Stimulated activated naive CD8-positive, alpha-beta T cell treated with anti-CD3 and anti-CD28 coated beads, Interleukin-15, amount 100 ng/mL, for 72 hours (primary cell): Measurements from ENCODE around the gene IL36B.
"Not testable (repeated sequence)": the region's sequence is repeated elsewhere in the genome, so short reads cannot be mapped to it uniquely, and the experiment has no call there.

Experiments
- ATAC-seq: fragments of 150-1000 bp; cut with Tn5 transposase; 2 replicates; pipeline ENCODE4 v1.10.0; 2021; ENCODE audit warnings: mild to moderate bottlenecking, moderate library complexity
- DNase-seq, 2 donors: peaks; one replicate each; pipeline ENCODE4 v3.0.0; 2021 to 2022
- H3K27ac Mint-ChIP-seq, 2 donors: one replicate each; pipeline ENCODE4 v1.8.0; 2022; ENCODE audit warnings: mild to moderate bottlenecking in 2 of 2, mixed read lengths in 2 of 2, moderate library complexity in 2 of 2
- H3K27me3 Mint-ChIP-seq: one replicate; pipeline ENCODE4 v1.8.0; 2022; ENCODE audit warnings: mixed read lengths
- H3K4me1 Mint-ChIP-seq: one replicate; pipeline ENCODE4 v1.8.0; 2022; ENCODE audit warnings: mild to moderate bottlenecking, mixed read lengths
- H3K4me3 Mint-ChIP-seq, 2 donors: one replicate each; pipeline ENCODE4 v1.8.0; 2022; ENCODE audit warnings: mild to moderate bottlenecking in 2 of 2, mixed read lengths in 2 of 2, moderate library complexity in 1 of 2
- H3K9me3 Mint-ChIP-seq, 2 donors: one replicate each; pipeline ENCODE4 v1.8.0; 2022; ENCODE audit warnings: mixed read lengths in 2 of 2

Gene IL36B

DNA sequence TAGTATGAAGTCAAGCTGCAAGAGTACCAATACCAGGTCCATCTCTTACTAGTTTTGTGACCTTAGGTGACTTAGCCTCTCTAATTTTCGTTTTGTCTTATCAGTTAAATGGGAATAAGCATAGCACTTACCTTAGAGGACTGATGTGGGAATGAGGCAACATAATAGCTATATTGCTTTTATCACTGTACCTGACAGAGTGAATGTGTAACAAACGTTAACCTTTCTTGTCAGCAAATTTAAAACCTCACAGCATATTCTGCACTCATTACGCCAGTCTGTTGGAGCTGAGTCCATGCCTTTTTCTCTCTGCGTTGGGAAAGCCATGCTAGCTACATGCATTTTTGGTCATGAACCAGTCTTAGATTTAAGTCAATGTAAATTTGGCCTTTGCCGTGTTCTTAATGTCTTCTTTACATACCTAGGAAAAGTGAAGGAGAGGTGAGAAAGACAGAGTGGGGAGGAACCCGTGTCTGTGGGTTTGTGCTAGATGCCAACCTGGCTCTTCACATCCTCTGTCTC, at the start of gene IL36B:
IL36B (minus strand) TSS at position 472 of the 522 bp plus-strand sequence.
- DNase-seq: no peak
- Mint-ChIP-seq H3K27me3 (no peaks in the 10 kb centered on the region), H3K9me3 (peaks cover 20 to 36% of the 10 kb centered on the region in 2 donors), H3K4me3 (no peak within 1 kb of the TSS), H3K4me1 (no peaks in the 10 kb centered on the region), H3K27ac (no peak within 1 kb of the TSS)
- no peak for ATAC-seq

DNA sequence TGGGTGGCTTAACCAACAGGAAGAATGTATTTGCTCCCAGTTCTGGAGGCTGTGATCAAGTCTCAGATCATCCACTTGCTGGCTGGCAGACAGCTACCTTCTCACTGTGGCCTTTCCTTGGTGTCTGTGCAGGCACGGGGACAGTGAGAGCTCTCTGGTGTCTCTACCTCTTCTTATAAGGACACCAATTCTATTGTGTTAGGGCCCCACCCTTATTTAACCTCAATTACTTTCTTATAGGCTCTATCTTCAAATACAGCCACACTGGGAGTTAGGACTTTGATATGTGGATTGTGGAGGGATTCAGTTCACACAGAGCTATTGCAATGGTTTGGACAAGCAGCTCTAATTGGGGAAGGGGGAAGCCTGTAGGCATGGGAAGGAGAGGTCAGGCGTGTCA, 49.5 kb upstream of the IL36B start:
- H3K9me3 Mint-ChIP-seq: peaks cover 20 to 43% of the 10 kb centered on the region in 2 donors
- no peak overlapping the region for H3K27ac Mint-ChIP-seq
- H3K4me1 Mint-ChIP-seq: peaks cover 47% of the 10 kb centered on the region
- no peak for DNase-seq
- H3K4me3 Mint-ChIP-seq: no peak overlapping the region
- no peaks in the 10 kb centered on the region for H3K27me3 Mint-ChIP-seq
- ATAC-seq: no peak

DNA sequence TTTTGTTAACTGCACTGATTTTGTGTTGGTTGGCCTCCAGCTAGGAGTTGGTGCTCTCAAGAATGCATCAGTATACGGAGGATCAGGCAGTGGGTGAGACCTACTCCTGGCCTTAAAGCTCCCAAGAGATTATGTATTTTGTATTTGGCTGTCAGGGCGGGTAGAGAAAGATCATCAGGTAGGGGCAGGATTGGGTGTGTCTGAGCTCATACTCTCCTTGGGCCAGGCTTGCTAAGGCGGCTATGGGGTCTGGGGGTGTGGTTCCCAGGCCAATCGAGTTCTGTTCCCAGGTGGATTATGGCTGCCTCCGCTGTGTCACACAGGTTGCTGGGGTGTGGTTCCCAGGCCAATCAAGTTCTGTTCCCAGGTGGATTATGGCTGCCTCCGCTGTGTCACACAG, 45.9 kb upstream of the IL36B start:
- peak overlapping the region; percentile 70 to 95 for H3K27ac Mint-ChIP-seq
- peaks cover 26 to 43% of the 10 kb centered on the region in 2 donors for H3K9me3 Mint-ChIP-seq
- ATAC-seq (no peak), DNase-seq (no peak)
- H3K27me3 Mint-ChIP-seq: no peaks in the 10 kb centered on the region
- H3K4me3 Mint-ChIP-seq: peak overlapping the region in 1 of 2 donors; percentile 58
- peaks cover 33% of the 10 kb centered on the region for H3K4me1 Mint-ChIP-seq

DNA sequence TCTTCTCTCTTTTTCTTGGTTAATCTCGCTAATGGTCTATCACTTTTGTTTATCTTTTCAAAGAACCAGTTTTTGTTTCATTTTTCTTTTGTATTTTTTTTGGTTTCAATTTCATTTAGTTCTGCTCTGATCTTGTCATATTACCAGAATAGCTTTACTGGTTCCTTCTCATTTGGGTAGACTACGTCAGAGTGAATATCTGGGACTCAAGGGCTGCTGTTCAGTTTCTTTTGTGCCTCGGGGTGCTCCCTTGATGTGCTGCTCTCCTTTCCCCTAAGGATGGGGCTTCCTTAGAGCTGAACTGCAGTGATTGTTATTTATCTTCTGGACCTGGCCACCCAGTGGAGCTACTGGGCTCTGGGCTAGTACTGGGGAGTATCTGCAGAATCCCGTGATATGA, 45.4 kb upstream of the IL36B start:
- H3K4me1 Mint-ChIP-seq: peaks cover 29% of the 10 kb centered on the region
- peak; percentile 66 for ATAC-seq
- peak overlapping the region; percentile 57 to 58 for H3K4me3 Mint-ChIP-seq
- H3K9me3 Mint-ChIP-seq: peaks cover 21 to 40% of the 10 kb centered on the region in 2 donors
- H3K27me3 Mint-ChIP-seq: no peaks in the 10 kb centered on the region
- no peak for DNase-seq
- peak overlapping the region; percentile 52 to 95 for H3K27ac Mint-ChIP-seq

DNA sequence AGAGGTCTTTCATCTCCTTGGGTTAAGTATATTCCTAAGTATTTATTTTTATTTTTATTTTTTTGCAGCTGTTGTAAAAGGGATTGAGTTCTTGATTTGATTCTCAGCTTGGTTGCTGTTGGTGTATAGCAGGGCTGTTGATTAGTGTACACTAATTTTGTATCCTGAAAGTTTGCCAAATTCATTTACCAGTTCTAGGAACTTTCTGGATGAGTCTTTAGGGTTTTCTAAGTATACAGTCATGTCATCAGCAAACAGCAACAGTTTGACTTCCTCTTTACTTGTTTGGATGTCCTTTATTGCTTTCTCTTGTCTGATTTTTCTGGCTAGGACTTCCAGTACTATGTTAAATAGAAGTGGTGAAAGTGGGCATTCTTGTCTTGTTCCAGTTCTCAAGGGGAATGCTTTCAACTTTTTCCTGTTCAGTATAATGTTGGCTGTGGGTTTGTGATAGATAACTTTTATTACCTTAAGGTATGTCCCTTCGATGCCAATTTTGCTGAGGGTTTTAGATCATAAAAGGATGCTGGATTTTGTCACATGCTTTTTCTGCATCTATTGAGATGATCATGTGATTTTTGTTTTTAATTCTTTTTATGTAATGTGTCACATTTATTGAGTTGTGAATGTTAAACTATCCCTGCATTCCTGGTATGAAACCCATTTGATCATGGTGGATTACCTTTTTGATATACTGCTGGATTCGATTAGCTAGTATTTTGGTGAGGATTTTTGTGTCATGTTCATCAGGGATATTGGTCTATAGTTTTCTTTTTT, 44.4 kb upstream of the IL36B start:
- Mint-ChIP-seq H3K9me3 (peaks cover 16 to 30% of the 10 kb centered on the region in 2 donors), H3K4me1 (peaks cover 22% of the 10 kb centered on the region)
- not testable (repeated sequence) for H3K4me3 Mint-ChIP-seq, ATAC-seq, DNase-seq, H3K27ac Mint-ChIP-seq, H3K27me3 Mint-ChIP-seq

DNA sequence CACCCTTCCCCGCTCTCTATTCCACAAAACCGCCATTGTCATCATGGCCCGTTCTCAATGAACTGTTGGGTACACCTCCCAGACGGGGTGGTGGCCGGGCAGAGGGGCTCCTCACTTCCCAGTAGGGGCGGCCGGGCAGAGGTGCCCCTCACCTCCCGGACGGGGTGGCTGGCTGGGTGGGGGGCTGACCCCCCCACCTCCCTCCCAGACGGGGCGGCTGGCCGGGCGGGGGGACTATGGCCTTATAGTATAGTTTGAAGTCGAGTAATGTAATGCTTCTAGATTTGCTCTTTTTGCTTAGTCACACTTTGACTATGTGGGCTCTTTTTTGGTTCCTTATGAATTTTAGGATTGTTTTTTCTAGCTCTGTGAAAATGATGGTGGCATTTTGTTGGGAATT, 43.6 kb upstream of the IL36B start:
- Mint-ChIP-seq H3K9me3 (peaks cover 16 to 29% of the 10 kb centered on the region in 2 donors), H3K4me1 (peaks cover 22% of the 10 kb centered on the region)
- not testable (repeated sequence) for H3K27ac Mint-ChIP-seq, H3K27me3 Mint-ChIP-seq, DNase-seq, H3K4me3 Mint-ChIP-seq, ATAC-seq

DNA sequence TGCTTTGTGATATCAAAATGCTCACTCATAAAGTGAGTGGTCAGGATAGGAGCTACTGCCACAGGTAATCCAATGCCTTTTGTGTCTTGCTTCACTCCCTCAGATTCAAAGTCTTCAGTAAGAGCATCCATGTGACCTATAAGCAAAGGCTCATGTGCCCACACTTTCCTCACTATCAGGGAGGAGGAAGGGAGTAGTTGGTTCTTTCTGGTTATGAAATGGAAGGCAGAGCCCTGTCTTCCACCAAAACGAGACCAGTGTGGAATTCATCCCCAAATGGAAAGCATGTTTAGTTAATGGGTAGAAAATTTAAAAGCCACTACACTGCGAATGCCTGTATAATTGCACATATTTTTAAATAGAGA, 40.9 kb upstream of the IL36B start:
- DNase-seq (no peak), ATAC-seq (no peak)
- H3K4me1 Mint-ChIP-seq: peaks cover 21% of the 10 kb centered on the region
- H3K9me3 Mint-ChIP-seq: peaks cover 16 to 29% of the 10 kb centered on the region in 2 donors
- H3K27ac Mint-ChIP-seq: no peak overlapping the region
- H3K27me3 Mint-ChIP-seq: no peaks in the 10 kb centered on the region
- no peak overlapping the region for H3K4me3 Mint-ChIP-seq

DNA sequence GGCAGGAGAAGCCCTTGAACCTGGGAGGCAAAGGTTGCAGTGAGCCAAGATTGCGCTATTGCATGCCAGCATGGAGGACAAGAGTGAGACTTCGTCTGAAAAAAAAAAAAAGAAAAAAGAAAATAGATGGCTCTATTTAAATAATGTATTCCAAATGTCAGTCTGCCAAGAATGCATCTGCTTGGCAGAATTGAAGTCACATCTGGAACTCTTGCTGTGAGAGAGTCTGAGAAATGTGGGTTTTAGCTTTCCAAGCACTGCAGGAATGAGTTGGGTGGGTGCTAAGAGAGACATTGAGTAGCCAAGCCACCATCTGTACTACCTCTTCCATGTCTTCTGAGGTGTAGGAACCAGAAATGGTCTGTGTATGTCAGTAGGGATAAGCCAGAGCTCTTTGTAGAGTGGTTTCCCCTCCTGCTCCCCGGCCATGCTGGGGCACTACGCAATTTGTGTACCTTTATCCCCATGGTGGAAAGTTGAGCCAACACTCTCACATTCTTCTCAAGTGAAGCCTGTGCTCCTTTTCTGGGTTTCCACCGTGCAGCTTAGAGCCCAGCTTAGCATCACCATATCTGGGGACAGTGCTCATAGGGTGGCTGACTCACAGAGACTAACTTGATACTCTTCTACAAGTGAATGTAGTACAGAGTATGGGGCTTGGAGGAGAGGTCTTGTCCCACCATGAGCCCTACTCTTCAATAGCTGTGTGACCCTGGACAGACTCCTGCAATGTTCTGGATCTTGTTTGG, 40.4 kb upstream of the IL36B start:
- ATAC-seq (no peak), DNase-seq (no peak)
- Mint-ChIP-seq H3K4me1 (peaks cover 16% of the 10 kb centered on the region), H3K27ac (no peak overlapping the region), H3K4me3 (no peak overlapping the region), H3K9me3 (peaks cover 16 to 24% of the 10 kb centered on the region in 2 donors), H3K27me3 (no peaks in the 10 kb centered on the region)

DNA sequence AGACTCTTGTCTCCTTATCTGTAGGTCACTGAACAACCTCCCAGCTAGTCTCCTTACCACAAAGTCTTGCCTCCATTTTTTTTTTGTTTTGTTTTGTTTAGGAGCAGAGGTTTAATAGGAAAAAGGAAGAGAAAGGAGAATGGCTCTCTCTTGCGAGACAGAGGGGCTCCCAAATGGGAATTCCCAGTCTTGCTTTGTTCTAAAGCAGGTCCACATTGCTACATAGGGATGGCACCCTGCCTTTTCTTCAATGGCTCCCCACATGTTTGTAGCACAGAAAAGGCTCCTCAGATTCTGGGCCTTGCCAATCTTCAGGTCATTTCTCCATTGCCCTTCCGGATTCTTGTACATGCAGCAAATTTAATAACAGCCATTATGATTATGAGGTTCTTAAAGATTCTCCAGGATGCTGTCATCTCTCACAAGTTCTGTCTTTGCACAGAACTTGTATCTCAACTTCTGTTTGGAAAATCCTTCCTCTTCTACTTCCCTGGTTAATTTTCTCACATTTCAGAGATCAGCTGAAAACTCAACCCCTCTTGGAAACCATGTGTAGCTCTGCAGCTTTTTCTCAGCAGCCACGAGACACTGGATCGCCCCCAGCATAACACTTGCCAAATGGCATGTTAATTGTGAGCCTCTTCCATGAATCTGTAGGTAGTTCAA, 38.7 kb upstream of the IL36B start:
- peaks cover 6 to 8% of the 10 kb centered on the region in 2 donors for H3K9me3 Mint-ChIP-seq
- H3K27me3 Mint-ChIP-seq: no peaks in the 10 kb centered on the region
- H3K4me1 Mint-ChIP-seq: no peaks in the 10 kb centered on the region
- H3K4me3 Mint-ChIP-seq: no peak overlapping the region
- DNase-seq (no peak), ATAC-seq (no peak)
- H3K27ac Mint-ChIP-seq: no peak overlapping the region

DNA sequence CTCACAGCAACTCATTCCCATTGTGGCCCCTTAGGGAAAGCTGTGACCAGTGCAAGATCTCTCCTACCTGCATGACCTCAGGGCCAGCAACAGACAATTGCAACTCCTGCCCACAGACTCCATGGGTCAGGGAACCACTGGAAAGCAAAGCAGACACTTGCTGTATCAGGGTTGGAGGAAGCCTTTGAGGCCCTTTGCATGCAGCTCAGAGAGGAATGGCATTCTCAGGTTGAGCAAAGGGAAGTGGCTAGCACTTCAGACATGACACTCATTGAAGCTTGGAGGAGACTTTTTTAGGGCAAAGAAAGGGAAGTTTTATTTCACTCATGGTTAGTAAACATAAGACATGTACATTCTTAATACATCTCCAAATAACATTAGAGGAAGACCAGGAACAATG, 37.2 kb upstream of the IL36B start:
- no peak for DNase-seq
- Mint-ChIP-seq H3K27ac (no peak overlapping the region), H3K4me1 (no peaks in the 10 kb centered on the region), H3K4me3 (no peak overlapping the region), H3K9me3 (peaks cover under 1 to 1% of the 10 kb centered on the region in 2 donors), H3K27me3 (no peaks in the 10 kb centered on the region)
- ATAC-seq: peak; percentile 55

DNA sequence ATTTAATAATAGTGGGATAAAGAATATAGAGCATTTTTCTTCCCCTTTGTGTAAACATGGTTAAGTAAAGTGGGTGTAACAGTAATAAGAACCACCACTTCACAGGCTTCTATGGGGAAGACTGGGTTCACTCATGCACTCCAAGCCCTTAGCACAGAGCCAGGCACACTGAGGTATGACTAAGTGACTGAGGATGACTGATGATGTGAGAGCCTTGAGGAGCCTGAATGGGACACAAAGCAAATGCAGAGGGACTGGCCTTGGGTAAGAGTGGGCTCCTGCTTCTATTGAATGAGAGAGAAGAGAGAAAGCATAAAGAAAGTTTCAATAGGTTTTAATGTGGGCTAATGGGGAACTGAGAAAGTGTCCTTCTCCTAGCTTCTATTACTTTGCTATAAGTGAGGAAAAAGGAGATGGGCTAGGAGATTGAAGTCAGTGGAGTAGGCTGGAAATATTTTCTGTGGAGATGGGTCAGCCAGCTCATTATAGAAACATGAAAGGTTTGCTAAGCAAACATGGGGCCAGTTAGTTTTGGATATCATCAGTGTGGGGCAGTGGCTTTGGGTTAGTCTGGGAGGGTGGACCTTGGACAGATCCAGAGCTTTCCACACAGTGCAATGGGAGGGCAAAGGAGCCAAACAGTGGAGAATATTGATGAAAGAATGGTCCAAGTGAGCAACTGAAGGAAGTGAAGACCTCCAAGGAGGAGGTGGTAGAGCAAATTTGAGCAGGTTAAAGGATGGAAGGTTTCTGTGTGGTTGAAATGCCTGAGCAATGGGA, 35.7 kb upstream of the IL36B start:
- Mint-ChIP-seq H3K9me3 (no peaks in the 10 kb centered on the region), H3K4me3 (no peak overlapping the region), H3K4me1 (no peaks in the 10 kb centered on the region), H3K27me3 (no peaks in the 10 kb centered on the region), H3K27ac (no peak overlapping the region)
- ATAC-seq (no peak), DNase-seq (no peak)

DNA sequence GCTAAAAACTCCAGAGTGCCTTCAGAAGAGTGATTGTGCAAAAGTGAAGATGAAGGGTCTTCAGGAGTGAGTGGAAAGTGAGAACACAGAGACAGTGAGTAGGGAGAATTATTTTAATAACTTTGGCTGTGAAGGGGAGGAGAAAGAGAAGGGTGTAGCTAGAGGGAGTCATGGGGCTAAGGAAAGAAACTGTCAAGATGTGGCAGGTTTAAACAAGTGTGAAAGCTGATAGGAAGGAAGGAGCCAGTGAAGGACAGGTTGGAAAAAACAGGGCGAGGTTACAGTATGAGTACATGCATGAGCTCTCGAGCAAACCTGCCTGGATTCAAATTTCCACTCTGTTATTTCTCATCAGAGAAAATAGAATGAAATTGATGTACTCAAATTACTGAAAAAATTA, 32.9 kb upstream of the IL36B start:
- ATAC-seq: no peak
- no peak overlapping the region for H3K27ac Mint-ChIP-seq

DNA sequence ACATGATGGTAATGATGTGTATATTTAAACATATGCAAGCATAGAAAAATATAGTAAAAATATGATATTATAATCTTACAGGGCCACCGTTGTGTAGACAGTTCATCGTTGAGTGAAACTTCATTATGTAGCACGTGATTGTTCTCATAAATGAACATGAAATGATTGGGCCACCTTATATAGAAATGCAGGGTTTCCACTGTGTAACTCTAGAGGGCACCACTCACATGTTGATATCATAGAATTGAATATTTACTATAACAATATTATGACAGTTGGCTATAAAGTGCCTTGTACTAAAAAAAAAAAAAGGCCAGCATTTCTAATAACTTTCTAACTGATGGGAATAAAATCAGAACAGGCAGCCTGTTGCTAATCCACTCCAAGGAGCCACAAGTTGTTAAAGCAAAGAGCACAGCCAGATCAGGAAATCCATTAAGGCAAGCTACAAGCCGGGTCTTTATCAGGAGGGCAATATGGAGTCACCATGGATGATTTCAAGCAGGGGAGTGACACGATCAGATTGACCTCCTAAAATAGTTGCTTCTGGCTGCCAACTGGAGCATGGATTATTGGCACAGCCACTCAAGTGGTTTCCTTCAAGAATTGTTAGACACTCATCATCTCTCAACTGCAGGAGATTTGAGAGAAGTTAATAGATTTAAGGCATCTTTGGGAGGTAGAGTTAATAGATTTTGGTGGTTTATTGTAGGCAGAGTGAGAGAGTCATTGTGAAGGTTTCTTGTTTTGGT, 31.8 kb upstream of the IL36B start:
- no peak for DNase-seq
- Mint-ChIP-seq H3K9me3 (no peaks in the 10 kb centered on the region), H3K27ac (no peak overlapping the region), H3K4me1 (no peaks in the 10 kb centered on the region), H3K27me3 (no peaks in the 10 kb centered on the region), H3K4me3 (no peak overlapping the region)
- ATAC-seq: peak; percentile 81

More for the DNA sequence above, 32.9 kb upstream of the IL36B start:
- H3K4me3 Mint-ChIP-seq: no peak overlapping the region
- H3K27me3 Mint-ChIP-seq: no peaks in the 10 kb centered on the region
- DNase-seq: no peak
- H3K9me3 Mint-ChIP-seq: no peaks in the 10 kb centered on the region
- H3K4me1 Mint-ChIP-seq: no peaks in the 10 kb centered on the region

DNA sequence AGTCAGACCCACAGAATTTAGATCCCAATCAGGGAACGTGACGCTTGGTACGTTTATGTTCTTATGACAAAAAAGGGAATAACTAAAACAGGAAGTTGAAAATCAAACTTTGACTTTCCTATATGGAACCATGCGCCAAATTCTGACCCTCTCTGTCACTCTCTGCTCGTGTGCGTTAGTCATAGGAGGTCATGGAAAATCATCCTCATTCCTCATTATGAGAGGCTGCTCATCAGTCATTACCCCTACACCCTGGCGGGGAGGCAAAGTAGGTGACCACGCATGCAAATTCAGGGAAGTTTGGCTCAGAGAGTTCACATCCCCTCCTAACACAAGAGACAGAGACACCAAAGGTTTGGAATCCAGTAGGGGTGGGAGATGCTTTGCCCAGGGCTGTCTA, 30.6 kb upstream of the IL36B start:
- Mint-ChIP-seq H3K4me3 (no peak overlapping the region), H3K9me3 (no peaks in the 10 kb centered on the region)
- ATAC-seq: no peak

More for the DNA sequence above, 30.6 kb upstream of the IL36B start:
- Mint-ChIP-seq H3K27me3 (no peaks in the 10 kb centered on the region), H3K4me1 (no peaks in the 10 kb centered on the region), H3K27ac (peak overlapping the region; percentile 44 to 69)
- no peak for DNase-seq
